ENCODE measurements around the gene ME3. TPM values are rescaled to one million over a fixed set of nuclear protein-coding genes. Genes with fewer than 3 reads are reported as not detected.
"Not testable (repeated sequence)": the region's sequence is repeated elsewhere in the genome, so short reads cannot be mapped to it uniquely, and the experiment has no call there.

The ME3 gene
- total RNA-seq, 1 donor from 2014 or later = 1.8 TPM

- peak; percentile 90 for ATAC-seq
These were observed 114.2 kb downstream of the ME3 start for GRCh38 chr11:86558207-86558606.

- no peak for ATAC-seq
These were observed 116.5 kb downstream of the ME3 start for GRCh38 chr11:86555866-86556265.

GRCh38 chr11:86555401-86555800 lies 117.0 kb downstream of the ME3 start:
- no peak for ATAC-seq

- no peak for ATAC-seq
These were observed 119.2 kb downstream of the ME3 start for GRCh38 chr11:86553265-86553664.

- no peak for ATAC-seq
These were observed 120.9 kb downstream of the ME3 start for GRCh38 chr11:86551288-86552092.

GRCh38 chr11:86550757-86551156 lies 121.7 kb downstream of the ME3 start:
- ATAC-seq = no peak

- no peak for ATAC-seq
These were observed 124.0 kb downstream of the ME3 start for GRCh38 chr11:86548271-86548917.

GRCh38 chr11:86547727-86548126 lies 124.7 kb downstream of the ME3 start:
- ATAC-seq = no peak

- ATAC-seq = not testable (repeated sequence)
These were observed 131.1 kb downstream of the ME3 start for GRCh38 chr11:86541299-86541698.

GRCh38 chr11:86538223-86538548 lies 134.2 kb downstream of the ME3 start:
- ATAC-seq = no peak

- ATAC-seq = no peak
These were observed 134.7 kb downstream of the ME3 start for GRCh38 chr11:86537541-86538222.

GRCh38 chr11:86535773-86536172 lies 136.6 kb downstream of the ME3 start:
- ATAC-seq = no peak

- ATAC-seq = no peak
These were observed 147.6 kb downstream of the ME3 start for GRCh38 chr11:86524620-86525352.

- no peak for ATAC-seq
These were observed 148.4 kb downstream of the ME3 start for GRCh38 chr11:86523738-86524619.

- not testable (repeated sequence) for ATAC-seq
These were observed 149.9 kb downstream of the ME3 start for GRCh38 chr11:86522512-86522911.

GRCh38 chr11:86519064-86519911 lies 153.1 kb downstream of the ME3 start:
- ATAC-seq = no peak

- no peak for ATAC-seq
These were observed 154.2 kb downstream of the ME3 start for GRCh38 chr11:86518211-86518610.

GRCh38 chr11:86517557-86517956 lies 154.9 kb downstream of the ME3 start:
- no peak for ATAC-seq

GRCh38 chr11:86515297-86516094 lies 156.9 kb downstream of the ME3 start:
- peak; percentile 68 for ATAC-seq

- ATAC-seq = no peak
These were observed 158.0 kb downstream of the ME3 start for GRCh38 chr11:86514453-86514852.
